ENCODE data around the gene AEBP2. TPM values are rescaled to one million over a fixed set of nuclear protein-coding genes. Genes with fewer than 3 reads are reported as not detected.
A peak's percentile ranks its signal among the peaks of the same experiment; 100 is the strongest.

Gene AEBP2
- total and polyA plus RNA-seq, 2 of the 8 experiments (the other 6 are each of a cell fraction or from before 2014, with no cell fraction given) = 13.6 to 61.4 TPM

DNA sequence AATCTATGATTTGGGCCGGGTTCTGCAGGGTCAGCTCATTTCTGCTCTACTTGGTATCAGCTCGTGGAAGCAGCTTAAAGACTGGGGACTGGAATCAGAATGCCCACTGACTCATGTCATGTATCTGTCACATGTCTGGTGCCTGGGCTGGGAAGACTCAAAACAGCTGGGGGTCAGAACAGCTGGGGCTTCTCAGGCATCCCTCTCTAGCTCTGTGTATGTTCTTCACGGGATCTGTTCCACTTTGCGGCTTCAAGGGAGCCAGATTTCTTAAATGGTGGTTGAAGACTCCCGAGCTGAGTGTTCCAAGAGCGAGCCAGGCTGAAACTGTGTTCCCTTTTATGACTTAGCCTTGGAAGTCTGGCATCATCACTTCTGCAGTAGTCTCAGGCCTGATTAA is 11.9 kb downstream of the AEBP2 start:
- no peak overlapping the region for H3K4me2 ChIP-seq (ENCODE audit: insufficient read depth in 1 of 2, low read depth in 2 of 2, low read length in 2 of 2)
- no peak overlapping the region for H4K5ac ChIP-seq (ENCODE audit: insufficient read length, low read depth, low read length)
- no peak overlapping the region for H3K18ac ChIP-seq (ENCODE audit: extremely low read depth, low read length)
- no peak overlapping the region for H3K56ac ChIP-seq (replicated peaks; ENCODE audit: insufficient read length, low read depth, low read length)
- H3K4ac ChIP-seq (replicated peaks; ENCODE audit: insufficient read length, low read depth, low read length) = no peak overlapping the region
- no peak overlapping the region for H3K27ac ChIP-seq (ENCODE audit: low read depth, low read length)
- H4K8ac ChIP-seq (ENCODE audit: extremely low read depth, insufficient read depth, low read length) = no peak overlapping the region
- H2BK20ac ChIP-seq (ENCODE audit: low read length) = no peak overlapping the region
- peaks cover 3% of the 10 kb centered on the region for H3K79me1 ChIP-seq (ENCODE audit: low read depth, low read length)
- no peaks in the 10 kb centered on the region for H3K23me2 ChIP-seq (ENCODE audit: low read depth, low read length)
- 74% methylated on average over 6 of the region's 6 CpGs; no CpG with 5 or more reads in 1 of the 2 experiments for WGBS, 2 experiments (ENCODE audit: extremely low coverage in 1 of 2, insufficient coverage in 1 of 2, insufficient read length in 1 of 2, insufficient replicate concordance in 2 of 2, low coverage in 1 of 2, low lambda C conversion rate in 2 of 2, missing lambda C conversion rate in 1 of 2)
- H3K27me3 ChIP-seq (replicated peaks in 1 of 4; ENCODE audit: control insufficient read depth in 3 of 4, extremely low read depth in 1 of 4, insufficient read depth in 3 of 4, low read length in 3 of 4) = no peaks in the 10 kb centered on the region
- H4K20me1 ChIP-seq (replicated peaks in 1 of 2; ENCODE audit: control insufficient read depth in 1 of 2, insufficient read depth in 2 of 2, low read length in 2 of 2) = peaks cover 29 to 46% of the 10 kb centered on the region in 2 experiments
- POLR2A ChIA-PET (ENCODE audit: partially characterized antibody) = interaction anchor here (1.4 to 1.8 kb wide), 3 partner anchors 9 to 41 kb away, joined by 3 to 4 read pairs (median 4); partner anchors contain the start of gene AEBP2
- no peak overlapping the region for H2BK15ac ChIP-seq (ENCODE audit: low read length)
- TF ChIP-seq, protein P1, sequence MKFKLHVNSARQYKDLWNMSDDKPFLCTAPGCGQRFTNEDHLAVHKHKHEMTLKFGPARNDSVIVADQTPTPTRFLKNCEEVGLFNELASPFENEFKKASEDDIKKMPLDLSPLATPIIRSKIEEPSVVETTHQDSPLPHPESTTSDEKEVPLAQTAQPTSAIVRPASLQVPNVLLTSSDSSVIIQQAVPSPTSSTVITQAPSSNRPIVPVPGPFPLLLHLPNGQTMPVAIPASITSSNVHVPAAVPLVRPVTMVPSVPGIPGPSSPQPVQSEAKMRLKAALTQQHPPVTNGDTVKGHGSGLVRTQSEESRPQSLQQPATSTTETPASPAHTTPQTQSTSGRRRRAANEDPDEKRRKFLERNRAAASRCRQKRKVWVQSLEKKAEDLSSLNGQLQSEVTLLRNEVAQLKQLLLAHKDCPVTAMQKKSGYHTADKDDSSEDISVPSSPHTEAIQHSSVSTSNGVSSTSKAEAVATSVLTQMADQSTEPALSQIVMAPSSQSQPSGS (IDR thresholded peaks at IDR 0.05; ENCODE audit: low read length) = no peak
- TF ChIP-seq POLR2A (IDR thresholded peaks at IDR 0.05; ENCODE audit: control extremely low read depth in 1 of 2, low read depth in 2 of 2, low read length in 2 of 2) (no peak), SIN3A (conservative IDR thresholded peaks at IDR 0.05 in 1 of 2, IDR thresholded peaks at IDR 0.05 in 1 of 2; ENCODE audit: low read depth in 1 of 2, low read length in 2 of 2) (no peak), BCL11A (IDR thresholded peaks at IDR 0.05; ENCODE audit: low read depth in 2 of 2, low read length in 2 of 2) (no peak), BRCA1 (IDR thresholded peaks at IDR 0.05; ENCODE audit: low read depth, low read length) (no peak), RNF2 (IDR thresholded peaks at IDR 0.05; ENCODE audit: borderline replicate concordance, low read depth, low read length, missing control alignments, poor library complexity, severe bottlenecking) (no peak), JUND (IDR thresholded peaks at IDR 0.05; ENCODE audit: low read length) (no peak), CBX5 (IDR thresholded peaks at IDR 0.05; ENCODE audit: low read depth, low read length) (no peak), HDAC2 (IDR thresholded peaks at IDR 0.05; ENCODE audit: borderline replicate concordance in 1 of 2, low read depth in 2 of 2, low read length in 2 of 2) (no peak), CHD2 (IDR thresholded peaks at IDR 0.05; ENCODE audit: low read length) (no peak), TAF7 (optimal IDR thresholded peaks at IDR 0.05; ENCODE audit: borderline replicate concordance, low read depth, low read length) (no peak)
- H2AFZ ChIP-seq (ENCODE audit: low read length) = no peak overlapping the region
- H3K4me3 ChIP-seq (ENCODE audit: extremely low read depth in 1 of 4, insufficient read depth in 2 of 4, low read depth in 3 of 4, low read length in 4 of 4) = no peak overlapping the region
- CTCF ChIA-PET (ENCODE audit: partially characterized antibody) = interaction anchor here (0.8 to 1.2 kb wide), 2 partner anchors 193 to 1651 kb away, joined by 3 to 4 read pairs; no protein-coding TSS in a partner anchor
- no peak overlapping the region for H3K14ac ChIP-seq (ENCODE audit: insufficient read length)
- H3K36me3 ChIP-seq (ENCODE audit: control insufficient read depth in 2 of 4, insufficient read depth in 4 of 4, low read length in 3 of 4) = peaks cover 0 to 5% (median 0%) of the 10 kb centered on the region in 4 experiments; a peak in 3 of 8 replicates
- no peak overlapping the region for H4K91ac ChIP-seq (replicated peaks; ENCODE audit: insufficient read length, low read length)
- no peak overlapping the region for H2BK12ac ChIP-seq (ENCODE audit: low read depth, low read length)
- no peak overlapping the region for H3K9ac ChIP-seq (replicated peaks in 1 of 4; ENCODE audit: extremely low read depth in 1 of 4, low read depth in 3 of 4, low read length in 3 of 4)
- peaks cover 86 to 100% of the 10 kb centered on the region in 2 experiments for H3K79me2 ChIP-seq (ENCODE audit: control insufficient read depth in 1 of 2, insufficient read depth in 2 of 2, low read length in 2 of 2)
- H2BK5ac ChIP-seq (ENCODE audit: low read depth, low read length) = no peak overlapping the region
- no peak overlapping the region for H2AK5ac ChIP-seq (ENCODE audit: low read depth, low read length)
- H3K9me3 ChIP-seq (ENCODE audit: insufficient read depth in 2 of 2, low read depth in 1 of 2, low read length in 1 of 2) = no peaks in the 10 kb centered on the region
- no peak for FAIRE-seq
- peaks cover 1 to 9% (median 5%) of the 10 kb centered on the region in 4 experiments; a peak in 4 of 7 replicates for H3K4me1 ChIP-seq (replicated peaks in 1 of 4; ENCODE audit: control insufficient read depth in 3 of 4, insufficient read depth in 4 of 4, low read length in 3 of 4)
- peak in 1 of 2 experiments; percentile 36 for DNase-seq (ENCODE audit: low read depth in 1 of 2, low spot score in 2 of 2)
- no peak overlapping the region for H2BK120ac ChIP-seq (replicated peaks; ENCODE audit: low read depth, low read length)
- no peak overlapping the region for H3K23ac ChIP-seq (ENCODE audit: insufficient read length)

Measured in H1 (cell line).